HepG2 (cell line): ENCODE results near the gene GAS1. TPM values are rescaled to one million over a fixed set of nuclear protein-coding genes. Genes with fewer than 3 reads are reported as not detected.

Source experiments
- ATAC-seq: fragments of 200-7000 bp; cut with Tn5 transposase; 3 replicates; pipeline ENCODE4 v1.9.1; 2020; ENCODE audit warnings: mild to moderate bottlenecking, moderate library complexity
- BruUV-seq: library from RNA; stranded (reverse); fragments of 400-500 nt; replicated peaks from 2 replicates; lab custom pipeline; 2021; lab: Mats Ljungman, UMichigan
- CTCF ChIA-PET: fragments of 300-600 bp; formaldehyde crosslinking; extraction: SDS; loops from one replicate; lab custom pipeline; 2021; ENCODE audit warnings: low total read pairs, inconsistent platforms, low intra/inter-chr PET ratio; lab: Yijun Ruan, JAX
- POLR2A ChIA-PET: fragments of 350-600 bp; sonication (Branson Sonifier 250); formaldehyde crosslinking; loops from one replicate; lab custom pipeline; 2020; ENCODE audit warnings: antibody characterized with exemption, inconsistent platforms; lab: Yijun Ruan, JAX
- DNase-seq: peaks from one replicate; pipeline ENCODE4 v3.0.0-alpha.2; 2015; ENCODE audit warnings: low spot score
- FAIRE-seq: peaks from 3 replicates; lab custom pipeline; 2011; peaks lifted over from hg19 to GRCh38; lab: Jason Lieb, UNC
- H2AFZ ChIP-seq: one replicate; pipeline ENCODE4 v1.6.1; 2011; ENCODE audit warnings: low read length, inconsistent platforms
- H3K27ac ChIP-seq: fragments of 300-600 bp; 3 replicates; pipeline ENCODE4 v1.8.0; 2011; ENCODE audit warnings: mixed run types, mild to moderate bottlenecking, mixed read lengths, low read length, inconsistent platforms; ENCODE audit not compliant: insufficient read depth; ENCODE audit errors: extremely low read length
- H3K27me3 ChIP-seq, 2 experiments: fragments of 200-600 bp in 1 of 2; 2 replicates in 1 of 2; 3 replicates in 1 of 2; pipeline versions ENCODE4 v1.6.0 to v1.8.0; 2011; ENCODE audit warnings: low read length in 2 of 2, mild to moderate bottlenecking in 2 of 2, moderate library complexity in 2 of 2, inconsistent platforms in 1 of 2; ENCODE audit not compliant: insufficient read depth in 2 of 2, control insufficient read depth in 1 of 2
- H3K36me3 ChIP-seq, 2 experiments: fragments of 200-600 bp in 1 of 2; replicated peaks in 1 of 2; 2 replicates in 1 of 2; 3 replicates in 1 of 2; pipeline versions ENCODE4 v1.5.1 to v1.8.0; 2011; ENCODE audit warnings: low read length in 2 of 2, inconsistent platforms in 1 of 2; ENCODE audit not compliant: insufficient read depth in 2 of 2, control insufficient read depth in 1 of 2
- H3K4me1 ChIP-seq: 2 replicates; pipeline ENCODE4 v1.5.1; 2012; ENCODE audit warnings: low read length, inconsistent platforms; ENCODE audit not compliant: insufficient read depth
- H3K4me2 ChIP-seq: 2 replicates; pipeline ENCODE4 v1.6.0; 2011; ENCODE audit warnings: low read depth, low read length, inconsistent platforms
- H3K4me3 ChIP-seq, 3 experiments: fragments of 200-600 bp in 1 of 3; sonication (generic), shearing (Covaris generic) in 1 of 3; replicated peaks in 1 of 3; 2 replicates each; pipeline ENCODE4 v1.5.1; 2011 to 2016; ENCODE audit warnings: low read length in 3 of 3, inconsistent platforms in 2 of 3, low read depth in 2 of 3, mild to moderate bottlenecking in 2 of 3, control low read depth in 1 of 3, mixed read lengths in 1 of 3; ENCODE audit not compliant: insufficient read depth in 1 of 3
- H3K79me2 ChIP-seq: one replicate; pipeline ENCODE4 v1.6.1; 2011; ENCODE audit warnings: low read length, inconsistent platforms; ENCODE audit not compliant: insufficient read depth
- H3K9ac ChIP-seq: 2 replicates; pipeline ENCODE4 v1.6.0; 2011; ENCODE audit warnings: mild to moderate bottlenecking, low read depth, low read length, inconsistent platforms; ENCODE audit not compliant: insufficient read depth
- H3K9me3 ChIP-seq: 2 replicates; pipeline ENCODE4 v1.5.1; 2012; ENCODE audit warnings: mild to moderate bottlenecking, low read length
- H4K20me1 ChIP-seq: 2 replicates; pipeline ENCODE4 v1.6.0; 2011; ENCODE audit warnings: inconsistent platforms, mild to moderate bottlenecking, low read length, moderate library complexity; ENCODE audit not compliant: insufficient read depth
- ATRX ChIP-seq: sonication (generic); formaldehyde crosslinking; IDR thresholded peaks from 2 replicates; pipeline ENCODE4 v1.4.0; 2020; ENCODE audit warnings: missing genetic modification reagents, borderline replicate concordance
- CEBPB ChIP-seq: IDR thresholded peaks from 2 replicates; pipeline ENCODE4 v1.6.1; 2011; ENCODE audit warnings: low read depth, low read length, improper control_type of control experiment, borderline replicate concordance
- FOXA1 ChIP-seq, 2 experiments: fragments of 450-650 bp in 1 of 2; sonication (generic) in 1 of 2; formaldehyde crosslinking in 1 of 2; IDR thresholded peaks; 2 replicates each; pipeline versions ENCODE4 v1.4.0 to v1.6.1; 2016 to 2020; ENCODE audit warnings: missing genetic modification reagents in 1 of 2
- KDM5A ChIP-seq: fragments of 200-600 bp; sonication (generic); IDR thresholded peaks from 2 replicates; pipeline ENCODE4 v1.7.0; 2018; ENCODE audit warnings: antibody characterized with exemption, mild to moderate bottlenecking, low read length, borderline replicate concordance
- MTA3 ChIP-seq: sonication (generic); formaldehyde crosslinking; IDR thresholded peaks from 2 replicates; pipeline ENCODE4 v1.4.0; 2020; ENCODE audit warnings: missing genetic modification reagents
- NAIF1 ChIP-seq: sonication (generic); formaldehyde crosslinking; IDR thresholded peaks from 2 replicates; pipeline ENCODE4 v1.5.0; 2020; ENCODE audit warnings: mild to moderate bottlenecking, missing genetic modification reagents, borderline replicate concordance
- NFKB2 ChIP-seq: sonication (generic); formaldehyde crosslinking; IDR thresholded peaks from 2 replicates; pipeline ENCODE4 v1.4.0; 2020; ENCODE audit warnings: missing genetic modification reagents, borderline replicate concordance
- NFYC ChIP-seq: IDR thresholded peaks from 2 replicates; pipeline ENCODE4 v1.6.1; 2016; ENCODE audit warnings: missing genetic modification reagents, missing compliant biosample characterization
- PAWR ChIP-seq: sonication (generic); formaldehyde crosslinking; IDR thresholded peaks from 2 replicates; pipeline ENCODE4 v1.4.0; 2020; ENCODE audit warnings: missing genetic modification reagents, mild to moderate bottlenecking, borderline replicate concordance
- POLR2G ChIP-seq: fragments of 200-400 bp; formaldehyde crosslinking; IDR thresholded peaks from 2 replicates; pipeline ENCODE4 v1.6.1; 2018; ENCODE audit warnings: mild to moderate bottlenecking, low read depth, low read length, moderate library complexity
- RORA ChIP-seq: sonication (generic); formaldehyde crosslinking; IDR thresholded peaks from 2 replicates; pipeline ENCODE4 v1.5.0; 2020; ENCODE audit warnings: mild to moderate bottlenecking, missing genetic modification reagents, moderate library complexity
- SP5 ChIP-seq: IDR thresholded peaks from 2 replicates; pipeline ENCODE4 v1.6.1; 2016; ENCODE audit warnings: low read depth, borderline replicate concordance
- SRSF1 ChIP-seq: fragments of 200-400 bp; formaldehyde crosslinking; optimal IDR thresholded peaks from 2 replicates; pipeline ENCODE3; 2017; ENCODE audit warnings: mild to moderate bottlenecking, low read depth, low read length, moderate library complexity
- ZBTB20 ChIP-seq: sonication (generic); formaldehyde crosslinking; IDR thresholded peaks from 2 replicates; pipeline ENCODE4 v1.8.1; 2023; ENCODE audit warnings: missing genetic modification reagents, low read depth, mild to moderate bottlenecking, borderline replicate concordance
- ZFP41 ChIP-seq: sonication (generic); formaldehyde crosslinking; IDR thresholded peaks from 2 replicates; pipeline ENCODE4 v1.4.0; 2020; ENCODE audit warnings: mild to moderate bottlenecking, missing genetic modification reagents, borderline replicate concordance
- ZNF138 ChIP-seq: sonication (generic); formaldehyde crosslinking; IDR thresholded peaks from 2 replicates; pipeline ENCODE4 v1.5.0; 2020; ENCODE audit warnings: mild to moderate bottlenecking, low read depth, missing genetic modification reagents
- ZNF331 ChIP-seq: sonication (generic); formaldehyde crosslinking; IDR thresholded peaks from 2 replicates; pipeline ENCODE4 v1.4.0; 2020; ENCODE audit warnings: missing genetic modification reagents
- ZNF543 ChIP-seq: sonication (generic); formaldehyde crosslinking; IDR thresholded peaks from 2 replicates; pipeline ENCODE4 v1.4.0; 2020; ENCODE audit warnings: mild to moderate bottlenecking, missing genetic modification reagents
- ZNF556 ChIP-seq: sonication (generic); formaldehyde crosslinking; IDR thresholded peaks from 2 replicates; pipeline ENCODE4 v1.4.0; 2020; ENCODE audit warnings: mild to moderate bottlenecking, missing genetic modification reagents, borderline replicate concordance
- ZNF605 ChIP-seq: sonication (generic); formaldehyde crosslinking; IDR thresholded peaks from 2 replicates; pipeline ENCODE4 v1.8.0; 2022; ENCODE audit warnings: mild to moderate bottlenecking, missing genetic modification reagents
- ZNF761 ChIP-seq: sonication (generic); formaldehyde crosslinking; conservative IDR thresholded peaks from 2 replicates; pipeline ENCODE4 v1.4.0; 2020; ENCODE audit warnings: mild to moderate bottlenecking, missing genetic modification reagents
- WGBS: methylation state at CpG from one replicate; pipeline ENCODE4 v1.1.6; 2017; ENCODE audit warnings: low lambda C conversion rate; 5-methylcytosine and 5-hydroxymethylcytosine counted together
- in situ Hi-C: cut with HindIII; loops from 2 replicates; pipeline ENCODE4 v1.10.0; 2017; ENCODE audit warnings: low pct_unique_long_range_greater_than_20kb; ENCODE audit not compliant: extremely low pct_ligation_motif_present
- intact Hi-C: fragments of 100-400 bp; cut with micrococcal nuclease; formaldehyde crosslinking; loops from one replicate; pipeline ENCODE4 v1.10.0; 2022; ENCODE audit not compliant: unreplicated experiment
- polyA plus RNA-seq, 8 experiments: library from polyadenylated mRNA; depleted of rRNA in 3 of 8; stranded (reverse) in 7 of 8; unstranded in 1 of 8; fragments of >200 nt; fragmentation: Illumina TruSeq in 4 of 8; extraction: Trizol in 4 of 8; gene quantifications; 2 replicates each; pipeline versions ENCODE4 v1.2.1 to v1.2.3, GENCODE V29; 2011 to 2016; ENCODE audit warnings: low read depth in 4 of 8, missing spikeins in 1 of 8, mixed read lengths in 1 of 8; ENCODE audit not compliant: insufficient read depth in 1 of 8
- total RNA-seq, 5 experiments: library from RNA; depleted of rRNA; stranded (reverse); fragments of >200 nt; fragmentation: Illumina TruSeq; extraction: Trizol; gene quantifications; 2 replicates each; pipeline ENCODE4 v1.2.3, GENCODE V29; 2016; ENCODE audit warnings: low read depth in 1 of 5
- TF ChIP-seq, protein P1 (sequence below): sonication (generic); formaldehyde crosslinking; IDR thresholded peaks from 2 replicates; pipeline ENCODE4 v1.8.0; 2023; ENCODE audit warnings: mild to moderate bottlenecking, missing genetic modification reagents
- TF ChIP-seq, protein P2 (sequence below): sonication (generic); formaldehyde crosslinking; IDR thresholded peaks from 2 replicates; pipeline ENCODE4 v1.5.0; 2020; ENCODE audit warnings: missing genetic modification reagents, mild to moderate bottlenecking, borderline replicate concordance

GAS1 gene
- total and polyA plus RNA-seq, 2 of the 13 experiments (the other 11 are each of a cell fraction or from before 2014, with no cell fraction given): not detected

DNA sequence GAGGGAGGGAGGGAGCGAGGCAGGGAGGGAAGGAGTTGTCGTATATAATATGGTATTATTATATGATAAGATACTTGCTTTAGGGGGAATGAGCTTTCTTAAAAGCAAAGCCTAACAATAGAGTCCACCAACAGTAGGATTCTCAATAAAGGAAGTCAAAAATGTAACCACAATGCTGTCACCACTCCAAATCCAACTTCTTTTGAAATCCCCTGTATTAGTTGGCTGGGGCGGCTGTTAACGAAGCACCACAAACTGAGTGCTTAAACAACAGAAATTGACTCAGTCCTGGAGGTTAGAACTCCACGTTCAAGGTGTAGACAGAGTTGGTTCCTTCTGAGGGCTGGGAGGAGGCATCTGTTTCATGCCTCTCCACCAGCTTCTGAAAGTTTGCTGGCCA lies 23.1 kb downstream of the GAS1 start (continued):
- TF ChIP-seq, protein P1, sequence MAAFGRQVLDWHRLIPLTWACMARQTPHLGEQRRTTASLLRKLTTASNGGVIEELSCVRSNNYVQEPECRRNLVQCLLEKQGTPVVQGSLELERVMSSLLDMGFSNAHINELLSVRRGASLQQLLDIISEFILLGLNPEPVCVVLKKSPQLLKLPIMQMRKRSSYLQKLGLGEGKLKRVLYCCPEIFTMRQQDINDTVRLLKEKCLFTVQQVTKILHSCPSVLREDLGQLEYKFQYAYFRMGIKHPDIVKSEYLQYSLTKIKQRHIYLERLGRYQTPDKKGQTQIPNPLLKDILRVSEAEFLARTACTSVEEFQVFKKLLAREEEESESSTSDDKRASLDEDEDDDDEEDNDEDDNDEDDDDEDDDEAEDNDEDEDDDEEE (CRISPR knock-in tag): no peak
- TF ChIP-seq POLR2G (no peak), ZNF761 (CRISPR knock-in tag) (no peak), NAIF1 (CRISPR knock-in tag) (no peak)

DNA sequence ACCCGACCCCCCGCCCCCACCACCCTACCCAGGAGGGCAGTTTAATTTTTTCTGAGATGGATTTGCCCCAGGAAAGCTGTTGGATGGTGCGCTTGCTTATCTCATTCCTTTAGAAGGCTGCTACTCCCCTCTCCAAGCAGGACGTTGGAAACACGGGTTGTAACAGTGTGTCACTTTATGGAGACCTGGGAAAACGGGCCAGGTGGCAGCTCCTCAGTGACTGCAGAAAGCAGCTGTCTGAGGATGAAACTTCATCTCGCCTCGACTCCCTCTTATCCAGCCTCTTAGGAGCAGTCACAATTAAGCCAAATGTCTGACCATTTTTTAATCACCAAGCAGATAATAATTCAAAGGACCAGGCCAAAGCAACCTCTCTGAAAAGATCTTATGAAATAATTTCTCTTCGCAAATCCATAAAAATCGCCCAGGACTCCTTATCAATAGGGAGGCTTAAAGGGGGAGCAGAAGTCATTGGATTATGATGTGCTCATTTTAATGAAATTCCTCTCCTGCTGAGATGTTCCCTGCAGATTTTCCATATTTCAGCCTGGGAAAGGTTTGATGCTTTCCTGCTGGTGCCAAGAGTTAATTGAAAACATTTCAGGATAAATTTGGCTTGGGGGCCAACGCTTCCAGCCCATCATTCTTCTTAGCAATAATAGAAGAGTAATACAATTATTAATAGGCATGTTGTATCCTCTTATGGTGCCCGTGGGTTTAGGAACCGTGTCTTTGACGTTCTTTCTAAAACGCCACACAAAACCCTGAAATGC lies 26.0 kb downstream of the GAS1 start:
- no peak for ATAC-seq
- H3K9me3 ChIP-seq: no peaks in the 10 kb centered on the region
- TF ChIP-seq ZNF556 (CRISPR knock-in tag): no peak
- no peak for TF ChIP-seq NFKB2 (CRISPR knock-in tag)
- no peak for TF ChIP-seq ZNF138 (CRISPR knock-in tag)
- no peak for TF ChIP-seq CEBPB
- no peak for TF ChIP-seq ZBTB20
- no peak for TF ChIP-seq RORA (CRISPR knock-in tag)
- TF ChIP-seq ZNF331: no peak
- TF ChIP-seq NFYC (CRISPR knock-in tag): no peak
- TF ChIP-seq, protein P2, sequence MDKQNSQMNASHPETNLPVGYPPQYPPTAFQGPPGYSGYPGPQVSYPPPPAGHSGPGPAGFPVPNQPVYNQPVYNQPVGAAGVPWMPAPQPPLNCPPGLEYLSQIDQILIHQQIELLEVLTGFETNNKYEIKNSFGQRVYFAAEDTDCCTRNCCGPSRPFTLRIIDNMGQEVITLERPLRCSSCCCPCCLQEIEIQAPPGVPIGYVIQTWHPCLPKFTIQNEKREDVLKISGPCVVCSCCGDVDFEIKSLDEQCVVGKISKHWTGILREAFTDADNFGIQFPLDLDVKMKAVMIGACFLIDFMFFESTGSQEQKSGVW (CRISPR knock-in tag): no peak
- TF ChIP-seq PAWR: no peak
- TF ChIP-seq ZNF605 (CRISPR knock-in tag): no peak
- TF ChIP-seq FOXA1 (IDR thresholded peaks at IDR 0.05): no peak
- no peak for TF ChIP-seq FOXA1 (CRISPR knock-in tag; IDR thresholded peaks at IDR 0.05)
- no peak for TF ChIP-seq MTA3 (CRISPR knock-in tag)
- TF ChIP-seq SP5 (CRISPR knock-in tag): no peak
- TF ChIP-seq KDM5A: no peak
- TF ChIP-seq ZFP41 (CRISPR knock-in tag): no peak
- no peak for TF ChIP-seq SRSF1
- no peak for TF ChIP-seq ATRX (CRISPR knock-in tag)
- TF ChIP-seq ZNF543 (CRISPR knock-in tag): no peak
- TF ChIP-seq, all 625 proteins: peak for 0
- Histone ChIP-seq H3K36me3 (no peaks in the 10 kb centered on the region), H3K4me2 (no peak overlapping the region), H2AFZ (no peak overlapping the region), H3K9ac (no peak overlapping the region), H3K4me3 (no peak overlapping the region), H4K20me1 (no peaks in the 10 kb centered on the region), H3K27ac (no peak overlapping the region), H3K4me1 (no peaks in the 10 kb centered on the region), H3K79me2 (no peaks in the 10 kb centered on the region), H3K27me3 (peaks cover 0 to 4% of the 10 kb centered on the region in 2 experiments; a peak in 3 of 5 replicates)
- ChIA-PET POLR2A (no interaction called here), CTCF (no interaction called here)
- intact Hi-C loops (no loop called here), in situ Hi-C loops (no loop called here)
- FAIRE-seq (no peak), DNase-seq (no peak)
- WGBS: 7% methylated on average over 15 of the region's 15 CpGs
- no TSS peak for BruUV-seq
